Epithelial cell of proximal tubule (primary cell): ENCODE measurements around the gene ASB13. TPM values are rescaled to one million over a fixed set of nuclear protein-coding genes. Genes with fewer than 3 reads are reported as not detected.

Experiments
- DNase-seq: peaks from one replicate; pipeline ENCODE4 v3.0.0-alpha.2; 2011; ENCODE audit warnings: low read depth
- H3K4me3 ChIP-seq: 2 replicates; pipeline ENCODE4 v1.5.1; 2011; ENCODE audit warnings: low read depth, mild to moderate bottlenecking, low read length
- CTCF ChIP-seq: conservative IDR thresholded peaks from 2 replicates; pipeline ENCODE4 v1.5.1; 2012; ENCODE audit warnings: low read depth, mild to moderate bottlenecking, low read length
- total RNA-seq: library from RNA; depleted of rRNA; stranded (reverse); fragments of >200 nt; gene quantifications from 2 replicates; pipeline ENCODE4 v1.2.3, GENCODE V29; 2015

The ASB13 gene
- total RNA-seq, 1 donor from 2014 or later: 12.8 TPM

GRCh38 chr10:5589661-5590511, 76.5 kb downstream of the ASB13 start:
- TF ChIP-seq CTCF: peak; percentile 16
- no peak for DNase-seq
- no peak overlapping the region for H3K4me3 ChIP-seq

GRCh38 chr10:5589011-5589660, 77.3 kb downstream of the ASB13 start:
- no peak for DNase-seq
- no peak for TF ChIP-seq CTCF
- no peak overlapping the region for H3K4me3 ChIP-seq

Other genes starting within 250 kb of the ASB13 start
- 0.65 TPM in 1 of 2 replicates, not detected in the other for gene CALML5, start 167.0 kb downstream of the ASB13 start, total RNA-seq
- gene CALML3, start 141.6 kb downstream of the ASB13 start, total RNA-seq: not detected in 2 replicates
- gene TASOR2, start 18.2 kb upstream of the ASB13 start, total RNA-seq: 36.1 and 50.6 TPM in 2 replicates
- gene GDI2, start 146.8 kb upstream of the ASB13 start, total RNA-seq: 402 and 472 TPM in 2 replicates
- gene ANKRD16, start 223.3 kb upstream of the ASB13 start, total RNA-seq: 3.7 and 8.0 TPM in 2 replicates
- gene FBH1, start 223.6 kb upstream of the ASB13 start, total RNA-seq: 48.3 and 68.4 TPM in 2 replicates